Sciatic nerve (tissue), 2 donors: ENCODE measurements around the gene CST4. TPM values are rescaled to one million over a fixed set of nuclear protein-coding genes. Genes with fewer than 3 reads are reported as not detected.

Experiments
- ATAC-seq: fragments of 200-7000 bp; cut with Tn5 transposase; one replicate; pipeline ENCODE4 v1.9.1; 2020; ENCODE audit warnings: mild to moderate bottlenecking, moderate library complexity
- DNase-seq: peaks from one replicate; pipeline ENCODE4 v3.0.0-alpha.2; 2020; ENCODE audit warnings: low spot score
- intact Hi-C: fragments of 100-400 bp; cut with DNase I; formaldehyde crosslinking; loops from one replicate; pipeline ENCODE4 v1.14.2; 2022
- total RNA-seq: library from RNA; stranded (reverse); fragmentation: NEBNext Ultra II Directional; extraction: Animal tissue kit (Norgen Biotek cat#: 25700); gene quantifications from one replicate; pipeline ENCODE4 v1.2.1, GENCODE V29; 2021
- donor health status: DM: no; HTN: no; CAD: no.
- donor health status: DM: no; HTN: no; CAD: no.

The CST4 gene
- total RNA-seq, 1 donor from 2014 or later, result not detected

DNA sequence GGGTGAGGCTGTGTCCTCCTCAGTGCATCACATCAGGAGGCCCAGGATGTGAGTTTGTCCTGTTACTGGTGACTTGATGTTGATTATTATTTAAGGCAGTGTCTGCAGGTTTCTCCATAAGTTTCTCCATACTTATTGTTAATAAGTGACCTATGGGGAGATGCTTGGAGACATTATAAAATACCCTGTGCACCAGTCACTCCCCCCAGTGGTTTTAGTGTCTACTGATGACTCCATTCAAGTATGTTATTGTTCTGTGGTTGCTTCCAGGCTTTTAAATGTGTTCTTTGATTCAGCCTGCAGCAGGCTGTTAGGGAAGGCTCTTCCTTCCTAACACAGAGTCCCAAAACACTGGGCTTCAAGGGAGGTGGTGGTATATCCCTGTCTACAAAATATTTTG, 36.5 kb downstream of the CST4 start:
- DNase-seq, result no peak
- intact Hi-C loops, result no loop called here
- ATAC-seq, result no peak

DNA sequence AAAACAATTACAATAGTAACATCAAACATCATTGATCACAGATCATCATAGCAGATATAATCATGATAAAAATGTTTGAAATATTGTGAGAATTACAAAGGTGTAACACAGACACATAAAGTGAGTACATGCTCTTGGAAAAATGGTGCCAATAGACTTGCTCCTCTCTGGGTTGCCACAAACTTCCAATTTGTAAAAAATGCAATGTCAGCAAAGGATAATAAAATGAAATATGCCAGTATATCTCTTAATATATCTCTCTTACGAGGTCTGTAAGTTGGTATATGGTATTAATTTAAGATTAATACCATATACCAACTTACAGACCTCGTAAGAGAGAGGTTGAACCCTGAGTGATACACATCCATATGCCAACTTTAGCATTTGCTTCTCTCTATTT, 37.7 kb downstream of the CST4 start:
- intact Hi-C loops, result no loop called here
- DNase-seq (no peak), ATAC-seq (no peak)

DNA sequence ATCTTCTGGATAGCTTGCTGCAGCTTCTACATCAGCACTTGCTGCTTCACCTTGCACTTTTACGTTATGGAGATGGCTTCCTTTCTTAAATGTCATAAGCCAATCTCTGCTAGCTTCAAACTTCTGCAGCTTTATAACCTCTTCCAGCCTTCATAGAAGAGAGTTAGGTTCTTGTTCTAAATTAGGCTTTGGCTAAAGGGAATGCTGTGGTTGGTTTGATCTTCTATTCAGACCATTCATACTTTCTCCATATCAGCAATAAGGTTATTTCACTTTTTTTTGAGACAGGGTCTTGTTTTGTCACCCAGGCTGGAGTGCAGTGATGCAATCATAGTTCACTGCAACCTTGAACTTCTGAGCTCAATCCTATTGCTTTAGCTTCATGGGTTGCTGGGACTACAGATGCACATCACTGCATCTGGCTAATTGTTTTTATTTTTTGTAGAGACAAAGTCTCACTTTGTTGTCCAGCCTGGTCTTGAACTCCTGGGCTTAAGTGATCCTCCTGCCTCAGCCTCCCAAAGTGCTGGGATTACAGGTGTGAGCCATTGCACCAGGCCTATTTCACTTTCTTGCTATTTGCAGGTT, 38.9 kb downstream of the CST4 start:
- intact Hi-C loops, result no loop called here
- ATAC-seq (no peak), DNase-seq (no peak)

DNA sequence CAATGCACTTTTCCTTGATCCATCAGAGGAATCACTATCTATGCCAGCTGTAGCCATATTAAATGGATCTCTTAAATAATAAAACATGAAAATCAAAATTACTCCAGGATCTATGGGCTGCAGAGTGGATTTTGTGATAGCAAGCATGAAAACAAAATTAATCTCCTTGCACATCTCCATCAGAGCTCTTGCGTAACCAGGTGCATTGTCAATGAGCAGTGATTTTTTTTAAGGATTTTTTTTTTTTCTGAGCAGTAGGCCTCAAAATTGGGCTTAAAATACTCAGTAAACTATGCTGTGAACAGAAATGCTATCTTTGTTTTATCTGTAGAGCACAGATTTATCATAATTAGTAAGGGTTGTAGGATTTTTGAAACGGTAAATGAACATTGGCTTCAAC, 39.6 kb downstream of the CST4 start:
- no peak for DNase-seq
- intact Hi-C loops, result no loop called here
- ATAC-seq, result no peak

DNA sequence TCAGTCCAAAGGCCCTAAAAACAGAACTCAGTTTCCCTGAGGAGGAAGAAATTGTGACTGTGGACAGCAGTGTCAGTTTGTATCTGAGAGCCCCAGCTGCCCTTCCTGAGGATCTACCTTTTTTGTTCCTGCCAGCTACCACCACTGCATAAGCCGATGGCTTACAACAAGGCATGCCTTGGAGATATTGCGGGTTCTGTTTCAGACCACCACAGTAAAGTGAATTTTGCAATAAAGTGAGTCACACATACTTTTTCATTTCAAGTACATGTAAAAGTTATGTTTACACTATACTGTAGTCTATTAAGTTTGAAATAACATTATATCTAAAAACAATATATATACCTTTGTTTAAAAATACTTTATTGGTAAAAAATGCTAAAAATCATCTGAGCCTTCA, 41.5 kb downstream of the CST4 start:
- no peak for ATAC-seq
- intact Hi-C loops, result no loop called here

DNA sequence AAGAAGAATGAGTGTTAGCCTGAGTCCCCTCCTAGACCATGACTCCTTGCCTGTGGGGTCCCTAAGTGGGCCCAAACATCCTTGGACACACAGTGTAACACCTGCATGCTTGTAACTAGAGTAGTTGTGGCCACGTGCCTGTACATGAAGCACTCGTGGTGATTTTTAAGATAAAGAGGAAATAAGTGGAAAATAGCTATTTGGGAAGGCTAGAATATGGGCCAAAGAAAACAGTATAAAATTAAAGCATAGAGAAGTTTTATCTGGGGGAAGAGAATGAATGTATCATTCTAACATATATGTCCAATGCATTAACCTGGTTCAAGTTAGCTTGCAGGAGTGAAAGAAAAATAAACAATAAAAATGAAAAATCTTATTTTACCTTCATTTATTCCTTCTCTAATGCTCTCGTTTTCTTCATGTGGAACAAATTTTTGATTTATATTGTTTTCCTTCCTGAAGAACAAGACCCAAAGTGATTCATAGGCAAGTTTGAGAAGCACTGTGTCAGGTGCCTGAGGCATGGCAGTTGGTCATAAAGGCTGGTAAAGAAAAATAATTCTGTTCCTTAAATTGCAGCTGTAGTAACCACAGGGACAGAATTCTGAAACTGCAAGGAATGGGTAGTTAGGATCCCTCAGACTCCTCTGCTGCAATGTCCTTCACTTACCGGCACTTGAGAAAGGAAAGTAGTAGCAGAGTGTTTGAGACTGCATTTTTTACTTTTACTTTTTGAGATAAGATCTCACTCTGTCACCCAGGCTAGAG, 42.5 kb downstream of the CST4 start:
- intact Hi-C loops, result no loop called here
- ATAC-seq, result no peak

More for the DNA sequence above, 41.5 kb downstream of the CST4 start:
- DNase-seq, result no peak

DNA sequence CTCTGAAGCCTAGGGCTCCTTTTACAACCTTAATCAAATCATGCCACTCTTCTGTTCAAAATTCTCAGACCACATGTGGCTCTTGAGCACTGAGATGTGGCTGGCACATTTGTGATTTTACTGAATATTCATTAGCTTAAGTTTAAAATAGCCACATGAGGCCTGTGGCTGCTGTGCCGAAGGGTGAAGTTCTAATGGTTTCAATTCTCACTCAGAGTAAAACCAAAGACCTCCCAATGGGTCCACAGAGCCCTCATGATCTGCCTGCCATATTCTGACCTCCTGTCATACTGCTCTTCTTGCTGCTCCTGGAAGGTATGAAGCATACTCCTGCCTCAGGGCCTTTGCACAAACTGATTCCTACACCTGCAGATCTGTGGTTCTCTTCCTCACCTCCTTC, 43.3 kb downstream of the CST4 start:
- ATAC-seq (no peak), DNase-seq (no peak)
- intact Hi-C loops, result no loop called here

More for the DNA sequence above, 42.5 kb downstream of the CST4 start:
- DNase-seq, result no peak

DNA sequence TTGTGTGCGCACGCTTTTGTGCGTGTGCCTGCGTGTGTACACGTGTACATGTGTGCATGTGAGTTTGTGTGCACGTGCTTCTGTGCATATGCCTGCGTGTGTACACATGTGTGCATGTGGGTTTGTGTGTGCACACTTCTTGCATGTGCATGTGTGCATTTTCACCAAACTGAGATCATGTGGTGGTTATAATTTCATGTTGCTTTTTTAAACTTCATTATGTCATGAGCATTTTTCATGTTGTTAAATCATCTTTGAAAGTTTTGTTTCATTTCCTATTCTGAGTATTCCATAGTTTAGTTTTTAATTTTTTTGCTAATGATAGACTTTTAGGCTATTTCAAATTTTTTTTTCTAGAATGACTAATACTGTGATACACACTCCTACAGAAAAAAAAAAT, 44.7 kb downstream of the CST4 start:
- DNase-seq (no peak), ATAC-seq (no peak)
- intact Hi-C loops, result no loop called here

DNA sequence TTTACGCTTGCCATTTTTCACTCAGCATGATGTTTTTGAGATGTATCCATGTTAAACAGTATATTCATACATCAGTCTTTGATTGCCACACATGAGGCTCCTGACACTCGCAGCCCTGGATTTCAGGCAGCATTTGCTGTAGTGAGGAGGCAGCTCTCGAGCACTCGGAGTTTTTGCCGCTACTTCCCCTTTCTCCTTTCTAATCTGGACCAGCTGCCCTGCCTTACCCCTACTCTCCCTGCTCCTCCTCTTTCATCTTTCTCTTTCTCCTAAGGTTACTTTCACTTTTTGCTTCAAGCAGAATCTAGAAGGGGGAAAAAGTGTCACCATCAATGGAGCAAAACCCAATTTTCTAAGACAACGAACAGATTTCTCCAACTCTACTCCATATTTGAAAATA, 45.2 kb downstream of the CST4 start:
- DNase-seq (no peak), ATAC-seq (no peak)
- intact Hi-C loops, result no loop called here

DNA sequence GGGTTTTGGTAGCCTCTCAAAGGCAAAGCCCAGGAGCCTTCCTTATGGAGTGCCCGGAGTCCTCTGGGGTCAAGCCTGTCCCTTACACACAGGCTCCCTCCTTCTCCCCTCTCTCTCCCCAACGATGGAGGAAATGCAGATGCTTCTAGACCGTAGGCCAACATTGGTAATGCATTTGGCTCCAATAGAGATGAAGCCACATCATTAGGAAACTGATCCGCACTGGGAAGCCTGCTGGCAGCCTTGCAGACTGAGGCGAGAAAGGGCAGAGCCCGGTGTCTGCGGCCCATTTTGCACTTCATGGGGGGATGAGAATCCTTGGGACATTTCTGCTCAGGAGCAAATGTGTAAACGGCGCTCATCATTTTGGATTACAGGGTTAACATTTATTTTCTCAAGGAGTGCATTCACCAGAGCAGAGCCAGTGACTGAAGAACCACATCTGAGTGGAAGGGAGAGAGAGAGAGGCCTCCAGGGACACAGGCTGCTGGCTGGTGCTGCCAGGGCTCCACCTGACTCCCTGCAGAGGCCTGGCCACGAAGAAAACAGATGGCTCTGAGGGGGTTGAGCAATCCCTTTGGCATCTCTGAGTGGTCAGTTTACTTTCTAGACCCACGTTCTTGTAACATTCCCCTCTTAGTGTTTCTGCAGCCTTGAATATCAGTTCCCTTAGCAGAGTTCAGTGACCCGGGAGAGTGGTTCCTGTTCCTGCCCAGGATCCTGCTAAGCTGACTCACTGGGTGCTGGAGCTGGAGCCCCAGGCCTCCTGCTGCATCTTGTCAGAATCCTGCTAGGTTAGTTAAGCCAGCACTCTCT, 46.7 kb downstream of the CST4 start:
- ATAC-seq, result peak; percentile 44
- no peak for DNase-seq
- intact Hi-C loops, result no loop called here

DNA sequence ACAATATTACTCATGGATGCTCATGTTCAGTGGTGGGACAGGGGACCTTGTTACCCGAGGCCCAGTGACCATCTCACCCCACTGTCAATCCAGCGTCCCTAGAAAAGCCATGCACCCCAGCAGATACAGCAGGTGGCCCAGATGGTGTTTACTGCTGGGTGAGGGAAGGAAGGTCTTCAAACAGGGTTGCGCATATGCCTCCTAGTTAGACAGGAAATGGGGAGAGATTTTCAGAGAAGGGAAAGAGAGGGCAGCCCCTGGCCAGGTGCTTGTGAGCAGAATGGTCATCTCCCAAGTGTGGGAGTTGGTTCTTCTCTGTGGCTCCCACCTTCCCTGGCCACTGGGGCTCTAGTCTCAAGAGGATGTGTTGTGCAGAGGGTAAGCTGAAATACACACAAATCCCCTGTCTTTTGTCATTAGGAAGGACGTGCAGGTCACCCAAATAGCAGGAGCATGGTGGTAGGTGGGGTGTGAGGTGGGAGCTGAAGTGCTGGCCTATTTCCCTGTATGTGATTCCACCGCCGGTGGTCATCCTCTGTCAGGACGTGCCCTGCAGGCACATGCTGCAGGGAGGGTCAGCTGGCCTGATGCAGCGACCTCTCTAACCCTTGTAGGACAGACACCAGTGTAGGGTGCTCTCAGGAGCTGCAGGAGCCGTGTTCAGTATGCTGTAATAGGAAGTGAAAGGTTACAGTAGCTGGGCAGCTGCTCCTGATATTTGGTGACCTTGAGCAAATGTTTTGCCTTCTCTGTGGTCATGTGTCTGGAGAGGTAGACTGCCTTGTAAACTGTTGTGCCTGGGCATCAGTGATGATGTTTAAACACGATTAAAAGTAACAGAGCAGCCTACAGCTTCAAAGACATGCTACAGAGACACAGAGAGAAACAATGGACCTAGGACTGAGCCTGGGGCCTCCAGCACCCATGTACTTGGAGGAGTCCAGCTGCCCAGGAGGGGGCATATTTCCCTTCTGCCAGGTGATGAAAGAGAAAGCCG, 47.9 kb downstream of the CST4 start:
- DNase-seq (no peak), ATAC-seq (no peak)
- intact Hi-C loops, result no loop called here

DNA sequence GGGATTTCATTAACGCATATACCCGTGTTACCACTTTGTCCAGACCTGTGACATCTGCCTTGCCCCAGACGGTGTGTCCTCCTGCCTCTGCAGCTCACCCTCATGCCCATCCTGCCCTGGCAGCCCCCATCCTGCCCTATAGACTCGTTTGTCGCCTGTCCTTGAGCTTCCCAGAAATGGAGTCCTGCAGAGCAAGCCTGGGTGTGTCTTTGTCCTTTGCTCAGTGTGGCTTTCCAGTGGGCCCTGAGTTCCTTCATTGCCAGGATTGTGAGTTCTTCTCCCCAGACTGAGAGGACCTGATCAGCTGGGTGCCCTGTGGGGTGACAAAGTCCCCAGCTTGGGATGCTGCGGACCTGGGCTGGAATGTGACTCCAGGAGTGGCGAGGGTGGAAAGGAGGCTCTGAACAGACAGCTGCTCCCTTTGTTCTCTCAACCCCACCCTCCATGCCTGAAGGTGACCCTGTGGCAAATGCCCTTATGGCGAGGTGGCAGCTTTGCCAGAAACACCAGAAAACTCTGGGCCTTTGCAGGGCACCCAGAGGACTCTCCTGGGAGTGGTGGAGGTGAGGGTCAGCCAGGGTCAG, 48.7 kb downstream of the CST4 start:
- DNase-seq (no peak), ATAC-seq (no peak)
- intact Hi-C loops, result no loop called here

DNA sequence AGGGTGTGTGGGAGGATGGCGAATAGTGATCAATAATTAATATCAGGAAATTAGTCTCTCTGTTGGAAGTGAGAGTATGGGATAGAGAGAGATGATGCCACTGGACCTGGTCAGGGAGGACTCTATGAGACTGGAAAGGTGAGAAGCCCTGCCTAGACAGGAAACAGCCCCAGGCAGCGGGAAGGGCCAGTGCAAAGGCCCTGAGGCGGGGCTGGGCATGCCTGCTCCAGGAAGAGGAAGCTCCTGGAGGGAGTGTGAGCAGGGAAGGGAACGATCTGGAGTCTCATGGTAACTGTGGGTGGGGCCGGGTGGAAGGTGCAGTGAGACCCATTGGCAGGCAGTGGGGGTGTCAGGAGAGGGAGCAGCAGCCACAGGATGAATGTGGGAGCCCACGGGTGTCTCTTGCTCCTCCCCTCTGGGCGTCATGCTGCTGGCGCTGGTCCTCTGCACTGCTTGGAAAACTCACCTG, 49.3 kb downstream of the CST4 start:
- intact Hi-C loops, result no loop called here
- DNase-seq (no peak), ATAC-seq (no peak)

DNA sequence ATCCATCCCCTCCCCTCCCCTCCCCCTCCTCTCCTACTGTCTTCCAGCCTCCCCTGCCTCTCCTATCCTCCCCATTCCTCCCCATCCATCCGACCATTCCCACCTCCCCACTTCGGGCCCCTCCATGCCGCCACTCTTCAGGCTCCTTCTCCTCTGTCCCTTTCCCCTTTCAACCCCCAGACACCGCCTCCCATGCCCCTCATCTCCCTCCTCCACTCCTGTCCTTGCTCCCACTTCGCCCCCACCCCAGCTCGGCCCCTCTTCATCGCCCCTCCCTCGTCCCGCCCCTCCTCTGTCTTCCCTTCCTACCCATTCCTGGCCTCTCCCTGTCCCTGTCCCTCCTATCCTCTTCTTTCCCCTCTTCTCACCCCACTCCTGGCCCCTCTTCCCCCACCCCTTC, 50.5 kb downstream of the CST4 start:
- DNase-seq (no peak), ATAC-seq (no peak)
- intact Hi-C loops, result no loop called here

DNA sequence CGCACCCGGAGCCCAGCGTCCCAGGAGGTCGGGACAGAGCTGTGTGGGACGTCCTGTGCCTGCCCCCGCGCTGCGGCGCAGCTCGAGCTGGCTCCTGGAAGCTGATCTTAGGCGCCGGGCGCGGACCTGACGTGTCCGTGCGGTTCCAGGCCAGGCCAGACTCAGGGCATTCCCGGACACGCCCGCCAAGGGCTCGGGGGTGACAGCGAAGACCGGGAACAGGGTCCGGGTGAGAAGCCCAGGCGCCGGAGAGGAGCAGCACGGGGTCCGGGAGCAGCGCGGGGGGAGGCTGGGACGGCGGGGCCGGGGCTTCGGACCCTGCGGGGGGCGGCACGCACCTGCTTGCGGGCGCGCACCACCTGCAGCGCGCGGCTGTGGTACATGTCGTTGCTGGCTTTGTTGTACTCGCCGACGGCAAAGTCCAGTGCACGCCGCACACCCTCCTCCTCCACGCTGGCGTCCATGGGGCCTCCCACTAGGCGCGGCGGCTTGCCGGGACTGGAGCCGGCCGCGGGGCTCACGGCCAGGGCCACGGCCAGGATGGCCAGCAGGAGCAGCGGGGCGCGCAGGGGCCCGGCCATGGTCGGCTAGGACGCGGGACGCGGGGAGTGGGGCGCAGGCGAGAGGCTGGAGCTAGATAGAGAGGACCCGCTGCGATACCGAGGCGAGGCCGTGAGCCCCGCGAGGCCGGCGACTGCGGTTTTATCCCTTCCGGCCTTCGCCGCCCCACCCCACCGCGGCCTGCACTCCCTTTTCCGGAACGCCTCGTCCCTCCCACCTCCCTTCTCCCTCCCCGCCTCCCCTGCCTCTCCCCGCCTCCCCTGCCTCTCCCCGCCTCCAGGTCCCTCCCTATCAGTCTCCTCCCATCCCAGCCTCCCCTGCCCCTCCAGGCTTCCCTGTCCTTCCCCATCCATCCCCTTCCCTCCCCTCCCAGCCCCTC, 51.3 kb downstream of the CST4 start, which contains the start of gene CST3:
CST3 (minus strand) TSS at position 674 of the 940 bp plus-strand sequence; CDS start at position 581, 93 bp downstream.
- intact Hi-C loops, result no loop called here
- ATAC-seq (peak; percentile 90), DNase-seq (peak; percentile 95)

DNA sequence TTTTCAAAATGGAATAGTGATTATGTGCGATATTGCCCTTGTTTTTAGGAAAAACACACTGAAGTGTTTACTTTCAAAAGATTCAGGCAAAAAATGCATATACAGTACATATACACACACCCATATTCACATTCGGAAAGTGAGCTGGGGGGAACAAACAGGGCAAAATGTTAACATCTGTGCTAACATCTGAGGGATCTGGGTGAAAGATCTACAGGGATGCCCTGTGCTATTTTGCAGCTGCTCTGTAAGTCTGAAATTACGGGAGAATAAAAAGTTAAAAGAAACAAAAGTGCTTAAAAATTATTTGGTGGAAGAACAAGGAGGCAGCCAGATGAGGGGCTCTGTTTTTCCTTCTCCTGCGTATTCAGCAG, 51.9 kb downstream of the CST4 start:
- no peak for ATAC-seq
- intact Hi-C loops, result no loop called here
- DNase-seq, result no peak

DNA sequence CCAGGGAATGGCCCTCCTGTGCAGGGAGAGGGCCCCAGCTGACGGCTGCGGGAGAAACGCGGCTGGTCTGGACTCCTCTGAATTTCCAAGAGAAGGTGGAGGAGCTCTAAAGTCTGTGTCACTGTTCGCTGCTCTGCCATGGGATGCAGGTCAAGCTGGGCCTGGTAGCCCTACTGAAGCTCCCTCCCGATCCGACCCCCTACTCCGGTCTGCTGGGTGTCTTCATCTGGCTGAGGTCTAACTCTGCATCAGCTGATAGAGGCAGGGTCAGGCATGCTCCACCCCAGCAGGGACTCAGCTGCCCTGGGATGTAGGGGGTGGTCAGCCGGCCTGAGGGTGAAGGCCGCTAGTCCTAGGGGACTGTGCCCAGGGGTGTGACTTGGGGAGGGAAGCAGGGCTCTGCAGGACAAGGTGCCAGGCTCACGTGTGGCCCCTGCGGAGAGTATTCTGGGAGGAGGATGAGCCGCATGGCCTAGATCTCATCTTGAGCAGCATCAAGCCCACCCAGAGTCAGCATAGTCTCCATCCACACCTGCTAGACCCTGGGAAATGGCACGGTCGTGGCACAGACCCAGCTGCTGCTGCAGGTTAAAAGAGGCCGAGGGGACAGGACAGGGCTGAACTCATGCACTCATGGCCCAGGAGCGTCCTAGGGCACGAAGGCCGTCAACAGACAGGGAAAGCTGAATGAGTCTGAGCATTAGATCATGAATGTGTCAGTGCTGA, 52.5 kb downstream of the CST4 start:
- intact Hi-C loops, result no loop called here
- DNase-seq (no peak), ATAC-seq (no peak)
